Left ventricle myocardium inferior (tissue), 1 donor: ENCODE data around the gene C9orf72. TPM values are rescaled to one million over a fixed set of nuclear protein-coding genes. Genes with fewer than 3 reads are reported as not detected.
A peak's percentile ranks its signal among the peaks of the same experiment; 100 is the strongest.

Experiments used
- DNase-seq: peaks from one replicate; pipeline ENCODE4 v3.0.0-alpha.2; 2020
- H3K27ac ChIP-seq: fragments of 200-600 bp; replicated peaks from 2 replicates; pipeline ENCODE4 v1.8.0; 2021
- H3K27me3 ChIP-seq: fragments of 200-600 bp; 2 replicates; pipeline ENCODE4 v1.8.0; 2021; ENCODE audit warnings: low read depth
- H3K36me3 ChIP-seq: fragments of 200-600 bp; 2 replicates; pipeline ENCODE4 v1.8.0; 2021
- H3K4me1 ChIP-seq: fragments of 200-600 bp; 2 replicates; pipeline ENCODE4 v1.8.0; 2021
- H3K4me3 ChIP-seq: fragments of 200-600 bp; 2 replicates; pipeline ENCODE4 v1.8.0; 2021; ENCODE audit warnings: mild to moderate bottlenecking, moderate library complexity
- H3K9me3 ChIP-seq: fragments of 200-600 bp; replicated peaks from 2 replicates; pipeline ENCODE4 v1.8.0; 2021
- intact Hi-C: fragments of 100-400 bp; cut with micrococcal nuclease; formaldehyde crosslinking; loops from one replicate; pipeline ENCODE4 v1.11.0; 2022
- total RNA-seq: library from RNA; stranded (reverse); fragmentation: NEBNext Ultra II Directional; extraction: Animal tissue kit (Norgen Biotek cat#: 25700); gene quantifications from one replicate; pipeline ENCODE4 v1.2.1, GENCODE V29; 2021
- TF ChIP-seq, protein P1 (sequence below): fragments of 200-600 bp; IDR thresholded peaks from 2 replicates; pipeline ENCODE4 v1.8.0; 2021; ENCODE audit warnings: antibody characterized with exemption, mild to moderate bottlenecking, borderline replicate concordance
- donor health status: DM: no; HTN: yes; CAD: no; lungs with severe emphysema.

Gene C9orf72
- total RNA-seq, 1 donor from 2014 or later, result 15.6 TPM

- H3K27ac ChIP-seq, result peak overlapping the region; percentile 74
- TF ChIP-seq, protein P1, sequence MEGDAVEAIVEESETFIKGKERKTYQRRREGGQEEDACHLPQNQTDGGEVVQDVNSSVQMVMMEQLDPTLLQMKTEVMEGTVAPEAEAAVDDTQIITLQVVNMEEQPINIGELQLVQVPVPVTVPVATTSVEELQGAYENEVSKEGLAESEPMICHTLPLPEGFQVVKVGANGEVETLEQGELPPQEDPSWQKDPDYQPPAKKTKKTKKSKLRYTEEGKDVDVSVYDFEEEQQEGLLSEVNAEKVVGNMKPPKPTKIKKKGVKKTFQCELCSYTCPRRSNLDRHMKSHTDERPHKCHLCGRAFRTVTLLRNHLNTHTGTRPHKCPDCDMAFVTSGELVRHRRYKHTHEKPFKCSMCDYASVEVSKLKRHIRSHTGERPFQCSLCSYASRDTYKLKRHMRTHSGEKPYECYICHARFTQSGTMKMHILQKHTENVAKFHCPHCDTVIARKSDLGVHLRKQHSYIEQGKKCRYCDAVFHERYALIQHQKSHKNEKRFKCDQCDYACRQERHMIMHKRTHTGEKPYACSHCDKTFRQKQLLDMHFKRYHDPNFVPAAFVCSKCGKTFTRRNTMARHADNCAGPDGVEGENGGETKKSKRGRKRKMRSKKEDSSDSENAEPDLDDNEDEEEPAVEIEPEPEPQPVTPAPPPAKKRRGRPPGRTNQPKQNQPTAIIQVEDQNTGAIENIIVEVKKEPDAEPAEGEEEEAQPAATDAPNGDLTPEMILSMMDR, result no peak
- peaks cover 53% of the 10 kb centered on the region for H3K4me1 ChIP-seq
- no peaks in the 10 kb centered on the region for H3K9me3 ChIP-seq
- intact Hi-C loops, result loop anchor here (10.0 kb wide), 1 partner anchor 125 kb away; no protein-coding TSS in a partner anchor
- H3K36me3 ChIP-seq, result peaks cover 24% of the 10 kb centered on the region
- no peak overlapping the region for H3K4me3 ChIP-seq
- H3K27me3 ChIP-seq, result no peaks in the 10 kb centered on the region
- DNase-seq, result no peak
Observed at GRCh38 chr9:27539479-27540441, 33.5 kb downstream of the C9orf72 start.

GRCh38 chr9:27538647-27539046 lies 34.6 kb downstream of the C9orf72 start:
- Histone ChIP-seq H3K27ac (no peak overlapping the region), H3K4me1 (peaks cover 64% of the 10 kb centered on the region)

DNA sequence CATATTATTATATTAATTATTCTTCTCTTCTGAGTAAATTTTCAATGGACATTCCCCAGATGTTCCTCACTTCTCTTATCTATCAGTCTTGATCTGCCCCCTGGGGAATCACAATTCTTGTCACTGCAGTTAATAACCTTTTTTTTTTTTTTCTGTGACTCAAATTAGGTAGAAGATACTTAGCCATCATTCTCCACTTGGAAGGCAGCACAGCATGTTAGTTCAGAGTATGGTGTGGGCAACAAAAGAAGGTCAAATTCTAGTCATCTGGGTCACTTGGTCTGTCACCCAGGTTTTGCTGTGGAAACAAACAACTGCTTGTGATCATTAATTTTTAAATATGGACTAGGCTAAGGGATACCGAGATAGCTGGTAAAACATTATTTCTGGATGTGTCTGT lies 35.5 kb downstream of the C9orf72 start:
- no peak overlapping the region for H3K27ac ChIP-seq

More at GRCh38 chr9:27538647-27539046, 34.6 kb downstream of the C9orf72 start:
- DNase-seq, result no peak
- H3K4me3 ChIP-seq, result no peak overlapping the region
- intact Hi-C loops, result loop anchor here (10.0 kb wide), 1 partner anchor 124 kb away; no protein-coding TSS in a partner anchor
- TF ChIP-seq, protein P1, result no peak
- no peaks in the 10 kb centered on the region for H3K9me3 ChIP-seq
- H3K27me3 ChIP-seq, result no peaks in the 10 kb centered on the region
- peaks cover 13% of the 10 kb centered on the region for H3K36me3 ChIP-seq

GRCh38 chr9:27537027-27537435 lies 36.2 kb downstream of the C9orf72 start:
- H3K4me1 ChIP-seq, result peaks cover 61% of the 10 kb centered on the region
- H3K27me3 ChIP-seq, result no peaks in the 10 kb centered on the region
- H3K27ac ChIP-seq, result no peak overlapping the region
- TF ChIP-seq, protein P1, result no peak
- DNase-seq, result no peak
- H3K9me3 ChIP-seq, result no peaks in the 10 kb centered on the region
- H3K4me3 ChIP-seq, result no peak overlapping the region
- H3K36me3 ChIP-seq, result peaks cover 4% of the 10 kb centered on the region
- intact Hi-C loops, result loop anchor here (10.0 kb wide), 1 partner anchor 122 kb away; no protein-coding TSS in a partner anchor

More for the DNA sequence above, 35.5 kb downstream of the C9orf72 start:
- Histone ChIP-seq H3K27me3 (no peaks in the 10 kb centered on the region), H3K4me3 (no peak overlapping the region), H3K4me1 (peaks cover 61% of the 10 kb centered on the region), H3K9me3 (no peaks in the 10 kb centered on the region), H3K36me3 (peaks cover 4% of the 10 kb centered on the region)
- intact Hi-C loops, result loop anchor here (10.0 kb wide), 1 partner anchor 123 kb away; no protein-coding TSS in a partner anchor
- no peak for DNase-seq
- TF ChIP-seq, protein P1, result no peak

DNA sequence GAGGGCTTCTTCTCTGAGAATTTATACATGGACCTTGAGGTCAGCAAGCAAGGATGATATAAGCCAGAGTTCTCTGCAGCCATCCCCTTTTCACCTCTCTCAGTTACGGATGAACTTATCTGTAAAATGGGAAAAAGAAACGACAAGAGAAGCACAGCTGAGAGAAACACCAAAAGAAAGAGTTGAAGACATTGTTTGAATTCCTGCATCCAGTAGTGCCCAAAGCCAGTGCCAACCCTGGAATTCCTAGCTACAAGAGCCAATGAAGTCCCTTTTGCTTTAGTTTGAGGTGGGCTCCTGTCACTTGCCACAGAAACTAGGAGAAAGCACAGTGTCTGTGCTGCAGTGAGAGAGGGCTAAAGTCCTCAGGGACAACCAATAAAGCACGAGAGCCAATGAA lies 37.1 kb downstream of the C9orf72 start:
- Histone ChIP-seq H3K27me3 (no peaks in the 10 kb centered on the region), H3K4me1 (peaks cover 61% of the 10 kb centered on the region), H3K4me3 (no peak overlapping the region), H3K9me3 (no peaks in the 10 kb centered on the region), H3K27ac (no peak overlapping the region), H3K36me3 (peaks cover 4% of the 10 kb centered on the region)
- TF ChIP-seq, protein P1, result no peak
- intact Hi-C loops, result loop anchor here (10.0 kb wide), 1 partner anchor 121 kb away; no protein-coding TSS in a partner anchor
- DNase-seq, result no peak
